ENCODE data around the gene PHYKPL.
"Not testable (repeated sequence)": the region's sequence is repeated elsewhere in the genome, so short reads cannot be mapped to it uniquely, and the experiment has no call there.

Gene PHYKPL

DNA sequence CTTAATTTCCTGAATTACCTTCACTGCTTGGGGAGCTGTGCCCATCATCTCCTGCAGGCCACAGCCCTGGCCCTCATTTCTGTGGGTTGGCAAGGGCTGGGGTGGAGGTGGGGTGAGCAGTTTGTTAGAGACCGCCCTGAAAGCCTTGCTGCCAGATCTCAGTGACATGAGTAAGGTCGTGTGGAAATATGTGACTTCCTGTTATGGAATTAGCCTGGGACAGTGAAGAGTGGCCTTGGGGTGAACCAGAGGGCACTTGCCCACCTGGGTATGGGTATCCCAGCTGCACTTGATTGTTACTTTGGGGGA lies 30.7 kb downstream of the PHYKPL start:
- peaks cover 17 to 25% (median 23%) of the 10 kb centered on the region in 11 experiments for H4K20me1 ChIP-seq
- peaks cover 11 to 45% (median 29%) of the 10 kb centered on the region in 10 experiments for H3K4me1 ChIP-seq
- H3K27me3 ChIP-seq: no peaks in the 10 kb centered on the region
- no peak overlapping the region for H3K4me3 ChIP-seq
- peaks cover 9 to 21% (median 18%) of the 10 kb centered on the region in 11 experiments for H3K36me3 ChIP-seq
- H3K9ac ChIP-seq: peak overlapping the region in 2 of 11 experiments; percentile 5 to 37; a peak in 1 of 22 replicates
- H3K27ac ChIP-seq: peak overlapping the region in 3 of 11 experiments; percentile 6 to 40 (median 40); a peak in 3 of 22 replicates
- H3K4me2 ChIP-seq: peak overlapping the region in 10 of 11 experiments; percentile 19 to 82 (median 50); a peak in 14 of 22 replicates
- TF ChIP-seq Cebpa-rat (IDR thresholded peaks at IDR 0.05): no peak
- H3K9me3 ChIP-seq (replicated peaks in 1 of 11): no peaks in the 10 kb centered on the region; a peak in 4 of 22 replicates

DNA sequence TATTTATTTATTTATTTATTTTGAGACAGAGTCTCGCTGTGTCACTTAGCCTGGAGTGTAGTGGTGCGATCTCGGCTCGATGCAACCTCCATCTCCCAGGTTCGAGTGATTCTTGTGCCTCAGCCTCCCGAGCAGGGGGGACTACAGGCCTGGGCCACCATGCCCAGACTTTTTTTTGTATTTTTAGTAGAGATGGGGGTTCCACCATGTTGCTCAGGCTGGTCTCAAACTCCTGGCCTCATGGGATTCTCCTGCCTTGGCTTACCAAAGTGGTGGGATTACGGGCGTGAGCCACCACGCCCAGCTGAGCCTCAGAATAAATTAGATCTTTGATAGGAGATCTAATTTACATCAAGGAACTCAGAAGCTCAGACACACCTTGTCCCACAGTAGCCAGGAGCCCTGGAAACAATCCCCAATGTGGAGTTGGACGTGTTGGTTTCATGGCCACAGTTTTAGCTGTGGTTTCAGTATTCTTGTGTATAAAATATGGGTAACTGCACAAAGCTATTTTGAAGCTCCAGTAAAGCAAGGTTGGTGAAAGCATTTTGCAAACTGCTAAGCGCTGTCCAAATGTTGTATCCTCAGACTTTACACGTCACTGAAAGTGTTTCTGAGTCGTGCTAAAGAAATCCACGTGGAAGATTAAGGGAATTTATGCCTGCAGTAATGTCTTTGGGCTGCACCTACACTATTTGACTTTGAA lies 31.2 kb downstream of the PHYKPL start:
- no peaks in the 10 kb centered on the region; a peak in 4 of 22 replicates for H3K9me3 ChIP-seq (replicated peaks in 1 of 11)
- TF ChIP-seq Cebpa-rat (IDR thresholded peaks at IDR 0.05): no peak
- peaks cover 12 to 20% (median 18%) of the 10 kb centered on the region in 11 experiments for H4K20me1 ChIP-seq
- no peaks in the 10 kb centered on the region for H3K27me3 ChIP-seq
- H3K4me1 ChIP-seq: peaks cover 6 to 40% (median 24%) of the 10 kb centered on the region in 10 experiments
- H3K4me2 ChIP-seq: peak overlapping the region in 9 of 11 experiments; percentile 26 to 82 (median 54); a peak in 12 of 22 replicates
- H3K36me3 ChIP-seq: peaks cover 4 to 16% (median 13%) of the 10 kb centered on the region in 11 experiments
- peak overlapping the region in 3 of 11 experiments; percentile 6 to 36 (median 16); a peak in 2 of 22 replicates for H3K27ac ChIP-seq
- H3K4me3 ChIP-seq: no peak overlapping the region
- H3K9ac ChIP-seq: 0 out of 22 replicates have a peak overlapping the region, but pooled peaks of 1 of the 11 experiments have one; percentile 5

DNA sequence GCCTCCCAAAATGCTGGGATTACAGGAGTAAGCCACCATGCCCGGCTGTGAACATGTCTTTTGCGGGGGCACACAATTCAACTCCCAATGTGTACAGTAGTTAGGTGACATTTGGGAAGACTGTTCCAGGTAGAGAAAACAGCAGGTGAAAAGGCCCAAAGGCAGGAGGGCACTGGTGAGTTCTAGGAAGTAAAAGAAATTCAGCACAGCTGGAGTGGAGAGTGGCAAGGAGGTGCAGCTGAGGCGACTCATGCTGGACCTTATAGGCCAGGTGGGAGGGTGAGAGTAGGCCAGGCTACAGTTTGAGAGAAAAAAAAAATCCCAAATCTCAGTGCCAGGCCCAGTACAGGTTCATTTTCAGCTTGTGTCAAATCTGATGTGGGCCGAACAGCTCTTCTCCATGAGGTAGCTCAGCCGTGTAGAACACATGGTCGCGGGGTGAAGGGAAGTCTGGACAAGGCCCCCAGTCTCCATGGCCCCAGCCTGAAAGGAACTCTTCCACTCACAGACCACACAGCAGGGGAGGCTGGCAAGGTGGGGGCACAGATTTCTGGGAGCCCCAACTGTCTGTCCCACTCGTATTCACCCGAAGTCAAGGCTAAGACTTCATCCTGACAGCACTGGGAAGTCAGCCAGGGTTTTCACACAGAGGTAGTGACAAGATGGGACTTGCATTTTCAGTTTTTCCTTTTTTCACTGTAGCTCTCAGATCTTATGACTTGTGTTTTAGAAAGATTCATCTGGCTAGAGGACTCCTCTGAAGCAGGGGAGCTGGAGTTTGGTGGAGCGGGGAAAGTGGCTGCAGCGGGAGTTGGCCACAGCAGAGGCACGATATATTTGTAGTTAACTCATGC lies 32.8 kb downstream of the PHYKPL start:
- no peaks in the 10 kb centered on the region for H3K27me3 ChIP-seq
- H3K27ac ChIP-seq: no peak overlapping the region
- no peak overlapping the region for H3K4me3 ChIP-seq
- no peak overlapping the region; a peak in 1 of 22 replicates for H3K4me2 ChIP-seq
- no peak for TF ChIP-seq Cebpa-rat (IDR thresholded peaks at IDR 0.05)
- peaks cover 0 to 4% (median 3%) of the 10 kb centered on the region in 11 experiments; a peak in 15 of 22 replicates for H4K20me1 ChIP-seq
- no peak overlapping the region for H3K9ac ChIP-seq
- H3K9me3 ChIP-seq (replicated peaks in 1 of 11): no peaks in the 10 kb centered on the region; a peak in 3 of 22 replicates
- peaks cover 0 to under 1% (median 0%) of the 10 kb centered on the region in 11 experiments; a peak in 1 of 22 replicates for H3K36me3 ChIP-seq
- peaks cover 0 to 37% (median 17%) of the 10 kb centered on the region in 10 experiments; a peak in 18 of 20 replicates for H3K4me1 ChIP-seq

DNA sequence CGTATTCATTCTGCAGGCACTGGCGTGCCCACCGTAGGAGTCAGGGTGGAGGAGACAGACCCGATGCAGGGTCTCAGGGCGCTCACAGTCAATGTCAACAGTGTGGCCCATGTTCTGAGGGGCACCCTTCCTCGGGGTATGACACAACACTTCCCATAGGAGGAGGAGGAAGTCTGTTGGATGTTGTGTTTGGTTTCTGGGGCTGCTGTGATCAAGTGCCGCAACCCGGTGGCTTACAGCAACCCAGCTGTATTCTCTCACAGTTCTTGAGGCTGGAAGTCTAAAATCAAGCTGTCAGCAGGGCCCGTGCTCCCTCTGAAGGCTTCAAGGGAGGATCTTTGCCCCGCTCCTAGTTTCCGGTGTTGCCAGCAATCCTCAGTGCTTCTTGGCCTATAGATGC lies 33.9 kb downstream of the PHYKPL start:
- Histone ChIP-seq H3K27me3 (no peaks in the 10 kb centered on the region), H3K4me3 (no peak overlapping the region), H3K4me1 (peaks cover 10 to 48% (median 26%) of the 10 kb centered on the region in 10 experiments), H3K36me3 (no peaks in the 10 kb centered on the region), H4K20me1 (no peaks in the 10 kb centered on the region), H3K9me3 (replicated peaks in 1 of 11) (no peaks in the 10 kb centered on the region), H3K4me2 (peak overlapping the region in 4 of 11 experiments; percentile 6 to 44 (median 36); a peak in 6 of 22 replicates), H3K9ac (no peak overlapping the region; a peak in 1 of 22 replicates), H3K27ac (no peak overlapping the region)
- no peak for TF ChIP-seq Cebpa-rat (IDR thresholded peaks at IDR 0.05)

DNA sequence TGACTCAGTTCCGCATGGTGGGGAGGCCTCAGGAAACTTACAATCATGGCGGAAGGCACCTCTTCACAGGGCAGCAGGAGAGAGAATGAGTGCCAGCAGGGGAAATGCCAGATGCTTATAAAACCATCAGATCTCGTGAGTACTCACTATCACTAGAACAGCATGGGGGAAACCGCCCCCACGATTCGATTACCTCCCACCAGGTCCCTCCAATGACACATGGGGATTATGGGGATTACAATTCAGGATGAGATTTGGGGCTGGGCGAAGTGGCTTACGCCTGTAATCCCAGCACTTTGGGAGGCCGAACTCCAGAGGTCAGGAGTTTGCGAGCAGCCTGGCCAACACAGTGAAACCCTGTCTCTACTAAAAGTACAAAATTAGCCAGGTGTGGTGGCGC lies 34.5 kb downstream of the PHYKPL start:
- H3K4me3 ChIP-seq; H4K20me1 ChIP-seq; H3K36me3 ChIP-seq; H3K9ac ChIP-seq; H3K27me3 ChIP-seq; H3K27ac ChIP-seq; H3K9me3 ChIP-seq (replicated peaks in 1 of 11): not testable (repeated sequence)
- Histone ChIP-seq H3K4me1 (peaks cover 16 to 54% (median 32%) of the 10 kb centered on the region in 10 experiments), H3K4me2 (0 out of 22 replicates have a peak overlapping the region, but pooled peaks of 1 of the 11 experiments have one; percentile 32)

DNA sequence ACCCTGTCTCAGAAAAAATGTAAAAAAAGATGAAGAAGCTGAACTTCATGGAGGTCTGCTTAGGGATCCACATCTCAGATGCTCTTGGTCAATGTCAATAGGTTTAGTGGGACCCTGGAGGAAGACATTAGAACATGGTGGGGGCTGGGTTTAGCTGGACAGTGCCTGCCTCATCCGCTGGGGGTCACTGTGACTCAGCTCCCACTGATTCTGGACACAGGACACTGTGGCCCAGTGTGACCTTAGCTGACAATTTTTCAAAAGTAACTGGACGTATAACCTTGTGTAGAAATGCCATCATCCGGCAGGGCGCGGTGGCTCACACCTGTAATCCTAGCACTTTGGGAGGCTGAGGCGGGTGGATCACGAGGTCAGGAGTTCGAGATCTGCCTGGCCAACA lies 35.6 kb downstream of the PHYKPL start:
- Histone ChIP-seq H3K9me3 (replicated peaks in 1 of 11) (no peaks in the 10 kb centered on the region), H3K4me3 (no peak overlapping the region), H4K20me1 (no peaks in the 10 kb centered on the region), H3K27ac (no peak overlapping the region), H3K36me3 (no peaks in the 10 kb centered on the region), H3K27me3 (no peaks in the 10 kb centered on the region), H3K4me1 (peaks cover 16 to 45% (median 23%) of the 10 kb centered on the region in 10 experiments), H3K9ac (no peak overlapping the region), H3K4me2 (no peak overlapping the region)
- no peak for TF ChIP-seq Cebpa-rat (IDR thresholded peaks at IDR 0.05)

- Histone ChIP-seq H3K36me3 (no peaks in the 10 kb centered on the region), H3K9ac (no peak overlapping the region; a peak in 1 of 22 replicates), H3K27ac (no peak overlapping the region), H3K27me3 (no peaks in the 10 kb centered on the region), H3K9me3 (replicated peaks in 1 of 11) (no peaks in the 10 kb centered on the region), H3K4me2 (no peak overlapping the region), H3K4me1 (peaks cover 15 to 39% (median 18%) of the 10 kb centered on the region in 10 experiments), H3K4me3 (no peak overlapping the region), H4K20me1 (no peaks in the 10 kb centered on the region)
- TF ChIP-seq Cebpa-rat (IDR thresholded peaks at IDR 0.05): no peak
These were observed 36.3 kb downstream of the PHYKPL start for GRCh38 chr5:178196281-178196812.

GRCh38 chr5:178194026-178194425 lies 38.6 kb downstream of the PHYKPL start:
- Histone ChIP-seq H3K4me1 (peaks cover 15 to 27% (median 17%) of the 10 kb centered on the region in 10 experiments), H3K4me3 (peak overlapping the region in 1 of 10 experiments; percentile 33; a peak in 1 of 20 replicates), H4K20me1 (no peaks in the 10 kb centered on the region), H3K9ac (peak overlapping the region in 9 of 11 experiments; percentile 15 to 54 (median 39); a peak in 12 of 22 replicates), H3K27me3 (no peaks in the 10 kb centered on the region), H3K27ac (peak overlapping the region in 6 of 11 experiments; percentile 4 to 44 (median 20); a peak in 9 of 22 replicates), H3K36me3 (no peaks in the 10 kb centered on the region), H3K4me2 (peak overlapping the region; percentile 57 to 90 (median 81)), H3K9me3 (replicated peaks in 1 of 11) (no peaks in the 10 kb centered on the region)
- no peak for TF ChIP-seq Cebpa-rat (IDR thresholded peaks at IDR 0.05)

Data from BLaER1 treated with 17β-estradiol and CSF1 and Interleukin-3, amounts not matched to agents 10 nM and 100 nM (cell line).